Ascending aorta (tissue), 2 donors: ENCODE results near the gene TBX5. TPM values are rescaled to one million over a fixed set of nuclear protein-coding genes. Genes with fewer than 3 reads are reported as not detected.

Source experiments
- DNase-seq, 2 donors: peaks; one replicate each; pipeline ENCODE4 v3.0.0-alpha.2; 2019; ENCODE audit warnings: low spot score in 2 of 2
- H3K27ac ChIP-seq, 2 donors: fragments of 200-600 bp; sonication (generic); one replicate each; pipeline ENCODE4 v1.5.1; 2016 to 2017; ENCODE audit warnings: mild to moderate bottlenecking in 1 of 2
- H3K27me3 ChIP-seq: fragments of 200-600 bp; sonication (generic); one replicate; pipeline ENCODE4 v1.5.1; 2017
- H3K36me3 ChIP-seq, 2 donors: fragments of 200-600 bp; sonication (generic); one replicate each; pipeline ENCODE4 v1.5.1; 2016
- H3K4me1 ChIP-seq, 2 donors: fragments of 200-600 bp; sonication (generic); one replicate each; pipeline ENCODE4 v1.5.1; 2016 to 2017; ENCODE audit warnings: mild to moderate bottlenecking in 1 of 2
- H3K4me3 ChIP-seq, 2 donors: fragments of 200-600 bp; sonication (generic); one replicate each; pipeline ENCODE4 v1.5.1; 2016 to 2017; ENCODE audit warnings: mild to moderate bottlenecking in 1 of 2
- H3K9me3 ChIP-seq, 2 donors: fragments of 200-600 bp; sonication (generic); one replicate each; pipeline ENCODE4 v1.5.1; 2016
- CTCF ChIP-seq, 3 experiments: fragments of 200-600 bp in 2 of 3; fragments of 450-650 bp in 1 of 3; sonication (generic) in 2 of 3; IDR thresholded peaks; one replicate each; pipeline ENCODE4 v1.5.1; 2016 to 2019; ENCODE audit warnings: antibody characterized with exemption in 3 of 3, mild to moderate bottlenecking in 1 of 3, moderate library complexity in 1 of 3
- intact Hi-C: fragments of 100-400 bp; cut with DNase I; formaldehyde crosslinking; loops from one replicate; pipeline ENCODE4 v1.15.1; 2023
- total RNA-seq: library from RNA; depleted of rRNA; stranded (reverse); fragments of >200 nt; gene quantifications from one replicate; pipeline ENCODE4 v1.1.0, GENCODE V29; 2016

TBX5 gene
- total RNA-seq, 1 donor from 2014 or later, result not detected

GRCh38 chr12:114439817-114440216, 33.9 kb upstream of the TBX5 start:
- no peak overlapping the region for H3K27ac ChIP-seq
- no peak overlapping the region for H3K4me3 ChIP-seq
- H3K36me3 ChIP-seq, result no peaks in the 10 kb centered on the region
- peaks cover 5% of the 10 kb centered on the region for H3K27me3 ChIP-seq
- no peak for TF ChIP-seq CTCF (IDR thresholded peaks at IDR 0.05)
- intact Hi-C loops, result no loop called here
- DNase-seq, result no peak
- peaks cover 0 to 5% of the 10 kb centered on the region in 2 donors for H3K4me1 ChIP-seq
- H3K9me3 ChIP-seq, result peaks cover 0 to 4% of the 10 kb centered on the region in 2 donors

GRCh38 chr12:114439261-114439683, 33.3 kb upstream of the TBX5 start:
- Histone ChIP-seq H3K36me3 (no peaks in the 10 kb centered on the region), H3K4me1 (peaks cover 0 to 5% of the 10 kb centered on the region in 2 donors), H3K27me3 (peaks cover 5% of the 10 kb centered on the region), H3K9me3 (peaks cover 0 to 4% of the 10 kb centered on the region in 2 donors), H3K27ac (no peak overlapping the region), H3K4me3 (no peak overlapping the region)
- intact Hi-C loops, result no loop called here
- TF ChIP-seq CTCF (IDR thresholded peaks at IDR 0.05), result no peak
- no peak for DNase-seq

- intact Hi-C loops, result no loop called here
- Histone ChIP-seq H3K9me3 (peaks cover 0 to 4% of the 10 kb centered on the region in 2 donors), H3K4me1 (peaks cover 0 to 3% of the 10 kb centered on the region in 2 donors), H3K27ac (no peak overlapping the region), H3K27me3 (peaks cover 5% of the 10 kb centered on the region), H3K4me3 (no peak overlapping the region), H3K36me3 (no peaks in the 10 kb centered on the region)
- TF ChIP-seq CTCF (IDR thresholded peaks at IDR 0.05), result no peak
- no peak for DNase-seq
Measured at GRCh38 chr12:114438635-114439256, 32.8 kb upstream of the TBX5 start.

- Histone ChIP-seq H3K36me3 (no peaks in the 10 kb centered on the region), H3K4me3 (no peak overlapping the region), H3K4me1 (peaks cover 0 to 2% of the 10 kb centered on the region in 2 donors), H3K27me3 (peaks cover 5% of the 10 kb centered on the region), H3K27ac (no peak overlapping the region), H3K9me3 (peaks cover 0 to 4% of the 10 kb centered on the region in 2 donors)
- no peak for TF ChIP-seq CTCF (IDR thresholded peaks at IDR 0.05)
- no peak for DNase-seq
- intact Hi-C loops, result no loop called here
Measured at GRCh38 chr12:114434341-114434740, 28.4 kb upstream of the TBX5 start.

- DNase-seq, result no peak
- H3K27me3 ChIP-seq, result no peaks in the 10 kb centered on the region
- no peaks in the 10 kb centered on the region for H3K36me3 ChIP-seq
- intact Hi-C loops, result no loop called here
- no peak overlapping the region for H3K27ac ChIP-seq
- peaks cover 0 to 3% of the 10 kb centered on the region in 2 donors for H3K9me3 ChIP-seq
- TF ChIP-seq CTCF (IDR thresholded peaks at IDR 0.05), result no peak
- no peak overlapping the region for H3K4me3 ChIP-seq
- H3K4me1 ChIP-seq, result no peaks in the 10 kb centered on the region
Measured at GRCh38 chr12:114431902-114432301, 26.0 kb upstream of the TBX5 start.
